Peyer's patch (tissue), 4 donors: ENCODE measurements around the gene PRDX5. TPM values are rescaled to one million over a fixed set of nuclear protein-coding genes. Genes with fewer than 3 reads are reported as not detected.

Experiments used
- DNase-seq, 3 donors: peaks; one replicate each; pipeline ENCODE4 v3.0.0-alpha.2; 2017 to 2019
- H3K27ac ChIP-seq, 4 donors: fragments of 200-600 bp; sonication (generic); one replicate each; pipeline ENCODE4 v1.5.1; 2016 to 2019
- H3K27me3 ChIP-seq, 2 donors: fragments of 200-600 bp; sonication (generic); one replicate each; pipeline ENCODE4 v1.5.1; 2019
- H3K36me3 ChIP-seq, 3 donors: fragments of 200-600 bp; sonication (generic); one replicate each; pipeline ENCODE4 v1.5.1; 2016 to 2019
- H3K4me1 ChIP-seq, 4 donors: fragments of 200-600 bp; sonication (generic); one replicate each; pipeline ENCODE4 v1.5.1; 2016 to 2019
- H3K4me3 ChIP-seq, 4 donors: fragments of 200-600 bp; sonication (generic); 1 replicate in 3 of 4; 2 replicates in 1 of 4; pipeline ENCODE4 v1.5.1; 2016 to 2019; ENCODE audit warnings: mild to moderate bottlenecking in 1 of 4
- H3K9me3 ChIP-seq, 4 donors: fragments of 200-600 bp; sonication (generic); one replicate each; pipeline ENCODE4 v1.5.1; 2016 to 2019; ENCODE audit warnings: mild to moderate bottlenecking in 1 of 4
- CTCF ChIP-seq, 6 experiments: fragments of 450-650 bp in 4 of 6; fragments of 200-600 bp in 2 of 6; sonication (generic) in 1 of 6; IDR thresholded peaks; one replicate each; pipeline ENCODE4 v1.5.1; 2017 to 2019; ENCODE audit warnings: antibody characterized with exemption in 6 of 6, mild to moderate bottlenecking in 3 of 6, moderate library complexity in 1 of 6
- POLR2A ChIP-seq, 2 donors: fragments of 450-650 bp; IDR thresholded peaks; one replicate each; pipeline ENCODE4 v1.5.1; 2017; ENCODE audit warnings: antibody characterized with exemption in 2 of 2, mild to moderate bottlenecking in 2 of 2, moderate library complexity in 2 of 2
- total RNA-seq, 4 donors: library from RNA; depleted of rRNA; stranded (reverse); fragments of >200 nt; gene quantifications; one replicate each; pipeline ENCODE4 v1.1.0, GENCODE V29; 2016

PRDX5 gene
- total RNA-seq, 4 donors from 2014 or later = 202 to 345 (median 268) TPM

GRCh38 chr11:64303109-64304031 is 14.6 kb upstream of the PRDX5 start:
- TF ChIP-seq POLR2A (IDR thresholded peaks at IDR 0.05) (no peak), CTCF (IDR thresholded peaks at IDR 0.05) (no peak)
- Histone ChIP-seq H3K27me3 (peaks cover 0 to 16% of the 10 kb centered on the region in 2 donors), H3K4me1 (peaks cover 3 to 46% (median 32%) of the 10 kb centered on the region in 4 donors), H3K27ac (peak overlapping the region; percentile 89 to 98 (median 96)), H3K9me3 (no peaks in the 10 kb centered on the region), H3K36me3 (peaks cover 0 to 12% (median 0%) of the 10 kb centered on the region in 3 donors), H3K4me3 (peak overlapping the region in 1 of 4 donors; percentile 96)
- DNase-seq = peak in 1 of 3 donors; percentile 48

GRCh38 chr11:64304032-64304315 is 13.9 kb upstream of the PRDX5 start:
- H3K4me3 ChIP-seq = peak overlapping the region in 3 of 4 donors; percentile 65 to 96 (median 89)
- TF ChIP-seq POLR2A (IDR thresholded peaks at IDR 0.05) = no peak
- no peak for TF ChIP-seq CTCF (IDR thresholded peaks at IDR 0.05)
- DNase-seq = no peak

DNA sequence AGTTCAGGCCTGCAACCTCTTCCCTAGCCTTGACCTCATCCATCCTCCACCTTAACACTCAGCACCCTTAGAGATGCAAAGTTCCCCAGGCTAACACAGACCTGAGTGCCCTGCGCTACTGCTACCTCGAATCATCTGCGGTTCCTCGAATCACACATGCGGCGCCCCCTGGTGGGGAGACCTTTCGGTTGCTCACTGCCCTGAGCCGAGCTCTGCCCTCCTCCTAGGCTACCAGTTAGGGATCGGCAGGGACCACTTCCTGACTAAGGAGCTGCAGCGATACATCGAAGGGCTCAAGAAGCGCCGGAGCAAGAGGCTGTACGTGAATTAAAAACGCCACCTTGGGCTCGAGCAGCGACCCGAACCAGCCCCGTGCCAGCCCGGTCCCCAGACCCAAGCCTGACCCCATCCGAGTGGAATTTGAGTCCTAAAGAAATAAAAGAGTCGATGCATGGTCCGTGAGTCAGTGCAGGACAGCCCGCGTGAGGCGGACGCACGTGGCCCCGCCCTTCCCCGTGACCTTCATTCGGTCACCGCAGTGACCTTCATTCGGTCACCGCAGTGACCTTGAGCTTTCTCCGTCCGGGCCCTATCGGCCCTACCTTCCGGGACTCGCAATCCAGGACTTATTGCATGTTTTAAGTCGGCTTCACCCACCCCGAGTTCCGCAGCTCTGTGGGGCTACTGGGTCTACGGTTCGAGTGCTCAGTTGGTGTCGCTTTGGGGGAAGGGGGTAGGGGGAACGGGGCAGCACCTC is 13.4 kb upstream of the PRDX5 start:
- DNase-seq = peak; percentile 96 to 98 (median 96)
- Histone ChIP-seq H3K27ac (peak overlapping the region; percentile 89 to 98 (median 96)), H3K36me3 (peaks cover 0 to 13% (median 0%) of the 10 kb centered on the region in 3 donors), H3K4me1 (peaks cover 3 to 45% (median 29%) of the 10 kb centered on the region in 4 donors), H3K4me3 (peak overlapping the region; percentile 65 to 96 (median 86)), H3K27me3 (peaks cover 0 to 8% of the 10 kb centered on the region in 2 donors), H3K9me3 (no peaks in the 10 kb centered on the region)
- TF ChIP-seq CTCF (IDR thresholded peaks at IDR 0.05) = peak; percentile 88 to 98 (median 94)
- peak; percentile 27 to 44 for TF ChIP-seq POLR2A (IDR thresholded peaks at IDR 0.05)

More at GRCh38 chr11:64304032-64304315, 13.9 kb upstream of the PRDX5 start:
- Histone ChIP-seq H3K27ac (peak overlapping the region; percentile 89 to 98 (median 96)), H3K4me1 (peaks cover 3 to 46% (median 32%) of the 10 kb centered on the region in 4 donors), H3K36me3 (peaks cover 0 to 13% (median 0%) of the 10 kb centered on the region in 3 donors), H3K9me3 (no peaks in the 10 kb centered on the region), H3K27me3 (peaks cover 0 to 14% of the 10 kb centered on the region in 2 donors)

DNA sequence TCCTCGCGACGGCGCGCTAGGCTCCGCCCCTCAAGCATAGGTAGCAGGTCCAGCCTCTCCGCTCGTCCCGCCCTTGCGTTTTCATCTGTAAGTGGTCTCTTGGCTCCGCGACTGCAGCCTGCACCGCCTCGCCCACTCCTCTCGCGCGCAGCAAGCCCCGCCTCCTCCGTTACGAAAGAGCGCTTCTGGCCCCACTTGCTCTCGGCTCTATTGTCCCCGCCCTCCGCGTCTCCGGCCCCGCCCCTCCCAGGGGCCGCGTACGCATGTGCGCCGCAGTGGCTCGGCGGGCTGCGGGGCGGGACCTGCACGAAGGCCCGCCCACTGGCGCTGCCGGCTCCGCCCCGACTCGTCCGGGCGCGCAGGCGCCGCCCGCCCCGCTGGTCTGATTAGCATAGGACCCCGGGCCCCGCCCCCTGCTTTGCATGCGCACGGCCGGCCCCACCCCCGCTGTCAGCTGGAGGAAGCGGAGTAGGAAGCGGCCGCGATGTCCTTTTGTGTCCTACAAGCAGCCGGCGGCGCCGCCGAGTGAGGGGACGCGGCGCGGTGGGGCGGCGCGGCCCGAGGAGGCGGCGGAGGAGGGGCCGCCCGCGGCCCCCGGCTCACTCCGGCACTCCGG is 12.7 kb upstream of the PRDX5 start, which contains the start of gene ESRRA:
Gene ESRRA (plus strand): TSS at position 450 of the 616 bp plus-strand sequence. CDS start 1,656 bp downstream, outside the sequence.
- TF ChIP-seq CTCF (IDR thresholded peaks at IDR 0.05) = no peak
- TF ChIP-seq POLR2A (IDR thresholded peaks at IDR 0.05) = peak; percentile 68 to 86
- Histone ChIP-seq H3K36me3 (peaks cover 0 to 13% (median 0%) of the 10 kb centered on the region in 3 donors), H3K9me3 (no peaks in the 10 kb centered on the region), H3K27ac (peak within 1 kb of the TSS; percentile 89 to 100 (median 96)), H3K4me1 (peaks cover 3 to 42% (median 22%) of the 10 kb centered on the region in 4 donors), H3K27me3 (peaks cover 0 to 1% of the 10 kb centered on the region in 2 donors), H3K4me3 (peak within 1 kb of the TSS; percentile 82 to 97 (median 92))
- peak; percentile 100 for DNase-seq
